ENCODE measurements around the gene CEBPG.
A peak's percentile ranks its signal among the peaks of the same experiment; 100 is the strongest.

CEBPG gene

DNA sequence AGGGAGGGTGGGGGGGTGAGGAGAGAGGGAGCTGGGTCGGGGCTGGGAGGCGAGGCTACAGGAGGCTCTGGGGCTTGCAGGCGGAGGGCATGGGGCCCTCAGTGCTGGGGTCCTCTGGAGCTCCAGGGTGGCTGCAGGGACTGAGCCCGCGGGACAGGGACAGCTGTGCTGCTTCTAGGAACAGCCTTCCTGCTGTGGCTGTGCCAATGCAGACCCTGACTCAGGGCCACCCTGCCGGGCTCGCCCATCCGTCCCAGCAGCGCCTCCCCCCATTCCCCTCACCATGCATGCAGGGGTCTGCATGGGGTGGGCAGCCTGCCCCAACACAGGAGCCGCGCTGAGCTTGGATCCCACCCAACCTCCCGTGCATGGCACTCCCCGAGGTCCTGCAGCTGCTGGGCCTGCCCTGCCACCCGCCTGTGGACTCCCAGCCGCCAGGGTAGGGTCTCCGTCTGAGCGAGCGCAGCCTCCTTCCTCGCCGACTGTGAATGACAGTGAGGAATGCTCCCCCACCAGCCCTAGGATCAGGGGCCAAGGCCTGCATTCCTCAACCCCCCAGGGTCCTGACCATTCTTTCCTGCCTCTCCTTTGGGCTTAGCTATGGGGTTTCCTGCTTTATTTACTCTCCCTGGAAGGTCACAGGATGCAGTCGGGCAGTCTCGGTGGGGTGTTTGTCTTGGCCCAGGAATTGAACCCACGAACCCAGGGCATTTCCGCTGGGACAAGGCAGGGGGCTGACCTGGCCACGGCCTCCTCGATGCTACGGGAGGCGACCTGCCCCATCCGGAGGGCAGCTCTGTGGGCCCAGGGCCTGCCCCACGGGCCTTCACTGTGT lies 23.4 kb downstream of the CEBPG start:
- no peak for DNase-seq

DNA sequence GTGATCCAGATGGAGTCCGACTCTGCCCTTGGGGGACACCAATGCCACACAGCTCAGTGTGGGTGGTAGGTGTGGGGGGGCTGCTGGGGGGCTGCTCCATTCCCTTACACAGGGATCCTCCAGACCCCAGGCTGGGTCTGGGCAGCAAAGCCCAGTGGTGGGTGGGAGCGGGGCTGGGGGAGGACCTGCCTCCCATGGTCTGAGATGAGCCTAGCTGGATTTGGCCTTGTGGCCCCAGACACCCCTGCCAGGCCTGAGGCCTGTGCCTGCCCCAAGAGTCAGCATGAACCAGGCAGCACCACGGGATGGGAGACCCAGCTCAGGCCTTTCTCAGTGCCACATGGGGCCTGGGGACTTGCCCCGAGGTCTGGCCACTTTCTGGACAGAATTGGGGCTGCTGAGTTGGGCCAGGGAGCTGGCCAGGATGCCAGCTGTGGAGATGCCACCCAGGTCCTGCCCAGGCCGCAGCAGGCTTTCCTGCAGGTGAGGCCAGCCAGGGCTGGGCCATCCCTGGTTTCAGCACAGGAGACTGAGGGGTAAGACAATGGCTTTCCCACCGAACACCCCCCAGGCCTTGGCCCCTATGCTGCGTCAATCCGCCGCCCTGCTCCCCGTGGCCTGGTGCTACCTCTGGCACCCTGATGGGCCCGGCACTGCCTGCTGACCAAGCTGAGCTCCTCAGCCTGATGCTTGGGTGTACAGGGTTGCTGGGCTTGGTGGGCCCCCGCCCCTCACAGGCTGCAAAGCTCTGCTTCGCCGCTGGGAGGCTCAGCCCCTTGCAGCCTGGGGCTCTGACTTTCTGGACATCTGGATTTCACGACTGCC lies 24.2 kb downstream of the CEBPG start:
- no peak for DNase-seq

DNA sequence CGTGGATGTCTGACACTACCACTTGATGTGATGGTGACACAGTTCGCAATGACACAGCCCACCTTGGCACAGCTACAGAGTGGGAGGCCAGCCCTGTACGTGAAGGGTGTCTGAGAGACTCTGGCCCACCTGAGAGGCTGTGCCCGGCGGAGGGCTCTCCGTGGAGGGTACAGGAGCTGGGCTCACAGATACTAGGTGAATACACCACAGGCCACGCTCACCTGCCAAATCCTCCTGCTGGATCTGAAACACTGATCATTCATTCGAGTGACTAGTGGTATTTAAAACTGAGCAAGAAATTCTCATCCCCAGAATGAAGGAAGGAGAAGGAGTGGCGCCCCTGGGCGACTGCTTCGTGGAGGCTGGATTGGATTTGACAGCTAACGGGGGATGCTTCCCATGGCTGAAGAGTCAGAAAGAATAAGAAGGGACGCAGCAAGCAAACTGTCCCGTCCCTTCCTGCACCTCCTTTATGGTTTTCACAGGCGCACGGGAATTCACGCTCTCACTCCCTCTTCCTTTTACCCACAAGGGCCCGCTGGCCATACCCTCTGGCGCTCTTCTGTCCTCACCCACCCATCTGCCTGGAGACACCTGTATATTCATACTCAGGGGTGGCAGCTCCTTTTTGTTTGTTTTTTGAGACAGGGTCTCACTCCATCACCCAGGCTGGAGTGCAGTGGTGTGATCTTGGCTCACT lies 25.0 kb downstream of the CEBPG start:
- DNase-seq: no peak

DNA sequence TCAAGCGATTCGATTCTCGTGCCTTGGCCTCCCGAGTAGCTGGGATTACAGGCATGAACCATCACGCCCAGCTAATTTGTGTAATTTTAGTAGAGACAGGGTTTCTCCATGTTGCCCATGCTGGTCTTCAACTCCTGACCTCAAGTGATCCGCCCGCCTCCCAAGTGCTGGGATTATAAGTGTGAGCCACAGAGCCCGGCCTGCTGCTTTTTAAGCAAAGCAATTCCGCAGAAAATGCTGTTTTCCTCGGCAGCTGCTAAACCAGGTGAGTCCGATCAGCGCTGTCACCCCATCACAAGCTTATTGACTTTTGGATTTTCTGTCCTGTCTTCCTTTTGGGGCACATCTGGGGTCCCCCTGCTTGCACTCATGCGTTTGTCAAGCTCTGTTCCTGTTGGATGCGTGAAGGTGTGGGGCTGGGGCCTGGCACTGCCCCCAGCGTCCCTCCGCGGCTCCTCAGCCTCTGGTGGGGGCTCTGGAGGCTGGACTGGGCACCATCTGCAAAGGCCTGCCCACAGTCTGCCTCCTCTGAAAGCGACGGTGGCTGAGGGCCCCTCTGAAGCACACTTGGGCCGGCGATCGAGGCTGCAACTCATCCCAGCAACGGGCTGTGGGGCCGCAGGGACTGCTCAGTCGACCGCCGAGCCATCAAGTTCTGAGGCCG lies 25.7 kb downstream of the CEBPG start:
- no peak for DNase-seq

DNA sequence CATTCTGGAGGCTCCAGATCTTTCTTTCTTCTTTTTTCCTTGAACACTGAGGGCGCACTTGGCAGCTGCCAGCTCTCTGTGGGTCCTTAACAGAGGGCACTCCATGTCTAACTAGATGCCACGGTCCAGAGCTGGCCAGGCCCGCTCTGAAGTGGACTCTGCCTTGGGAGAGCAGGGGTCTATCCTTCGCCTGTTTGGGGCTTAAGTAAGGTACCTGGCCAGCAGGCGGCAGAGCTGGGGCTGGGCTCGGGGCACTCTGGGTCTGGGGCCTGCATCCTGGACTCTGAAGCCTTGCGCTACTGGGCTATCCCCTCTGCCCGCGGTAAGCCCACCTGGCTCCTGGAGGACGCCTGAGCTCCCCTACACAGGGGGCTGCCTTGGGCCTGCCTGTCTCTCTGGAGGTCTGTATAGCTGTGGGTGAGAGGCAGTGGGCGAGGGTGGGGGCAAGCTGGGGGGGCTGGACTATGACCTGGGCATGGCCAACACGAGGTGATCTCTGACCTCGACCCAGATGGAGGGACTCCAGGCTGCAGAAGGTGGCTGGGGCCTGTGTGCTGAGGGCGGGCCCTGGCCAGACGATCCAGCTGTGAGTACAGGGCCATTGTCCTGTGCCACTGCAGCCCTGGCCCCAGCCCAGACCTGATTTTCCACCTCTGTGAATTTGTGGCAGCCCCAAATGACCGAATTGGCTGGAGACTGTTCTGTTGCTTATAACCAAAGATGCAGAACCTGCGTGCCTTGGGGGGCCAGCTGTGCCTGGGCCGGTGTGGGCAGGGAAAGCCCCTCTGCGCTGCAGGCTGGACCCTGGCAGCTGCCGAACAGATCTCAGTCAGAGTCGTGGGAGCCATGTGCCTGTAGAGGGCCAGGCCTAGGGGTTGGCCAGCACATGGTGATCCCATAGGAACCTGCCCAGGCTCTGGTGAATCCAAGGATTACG lies 26.5 kb downstream of the CEBPG start:
- DNase-seq: no peak

DNA sequence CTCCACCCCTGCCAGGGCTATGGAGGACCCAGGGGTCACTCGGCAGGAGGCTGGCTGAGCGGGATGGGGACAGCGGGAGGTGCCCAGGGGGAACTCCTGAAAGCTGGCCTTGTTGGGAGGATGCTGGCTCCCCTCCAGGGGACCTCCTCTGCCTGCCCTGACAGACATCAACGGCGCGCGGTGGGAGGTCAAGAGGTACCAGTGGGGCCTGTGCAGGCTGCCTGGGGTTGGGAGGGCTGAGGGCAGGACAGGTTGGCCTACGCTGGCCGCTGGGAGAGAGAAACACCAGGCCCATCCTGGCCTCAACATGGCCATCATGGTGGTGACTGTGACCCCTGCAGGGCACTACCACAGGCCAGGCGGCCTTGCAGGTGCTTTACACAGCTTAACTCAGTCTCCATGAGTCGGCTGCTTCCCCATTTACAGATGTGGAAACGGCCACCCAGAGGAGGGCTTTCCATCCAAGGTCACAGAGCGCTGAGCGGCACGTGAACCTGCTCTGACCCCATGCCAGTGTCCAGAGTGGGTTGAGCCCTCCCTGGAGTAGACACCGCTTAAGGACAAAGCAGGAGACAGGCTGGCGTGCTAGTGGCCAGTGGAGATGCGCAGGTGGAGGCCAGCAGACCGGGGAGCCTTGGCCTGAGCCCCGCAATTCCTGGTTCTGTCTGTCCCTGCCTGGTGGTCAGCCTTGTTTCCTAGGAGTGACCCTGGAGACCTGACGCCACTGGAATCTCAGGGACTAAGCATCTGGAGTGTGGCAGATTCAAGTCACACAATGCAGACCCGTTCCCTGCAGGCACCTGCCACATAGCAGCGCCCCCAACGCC lies 27.6 kb downstream of the CEBPG start:
- DNase-seq: no peak

DNA sequence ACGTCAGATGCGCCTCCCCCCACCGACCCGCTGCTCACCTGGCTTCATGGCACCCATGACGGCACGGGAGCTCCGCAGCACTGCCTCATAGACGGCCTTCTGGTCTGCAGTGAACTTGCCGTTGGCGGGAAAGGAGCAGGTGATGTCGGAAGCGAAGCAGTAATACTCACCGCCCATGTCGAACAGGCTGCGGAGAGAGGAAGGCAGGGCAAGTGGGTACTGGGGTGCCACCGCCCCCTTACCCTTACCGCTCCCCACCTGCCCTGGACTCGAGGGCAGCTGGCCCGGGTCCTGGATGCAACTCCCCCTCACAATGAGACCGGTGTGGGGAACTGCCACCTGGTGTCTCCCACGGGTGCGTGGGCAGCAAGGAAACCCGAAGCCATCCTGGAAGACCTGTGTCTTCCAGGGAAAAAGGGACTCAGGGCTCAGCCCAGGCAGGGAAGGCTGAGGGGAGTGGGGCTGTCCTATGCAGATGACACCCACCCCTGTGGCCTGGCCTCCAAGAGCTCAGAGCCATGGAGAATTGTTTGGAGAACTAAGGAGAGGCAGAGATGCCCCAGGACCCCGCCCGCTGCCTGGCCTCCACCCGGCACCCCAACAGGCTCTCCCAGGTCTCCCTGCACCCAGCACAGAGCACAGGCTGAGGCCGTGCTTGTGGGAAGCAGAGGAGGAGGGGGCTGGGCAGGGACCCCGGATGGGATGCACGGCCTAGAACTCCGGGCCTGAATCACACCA lies 28.3 kb downstream of the CEBPG start:
- no peak for DNase-seq

DNA sequence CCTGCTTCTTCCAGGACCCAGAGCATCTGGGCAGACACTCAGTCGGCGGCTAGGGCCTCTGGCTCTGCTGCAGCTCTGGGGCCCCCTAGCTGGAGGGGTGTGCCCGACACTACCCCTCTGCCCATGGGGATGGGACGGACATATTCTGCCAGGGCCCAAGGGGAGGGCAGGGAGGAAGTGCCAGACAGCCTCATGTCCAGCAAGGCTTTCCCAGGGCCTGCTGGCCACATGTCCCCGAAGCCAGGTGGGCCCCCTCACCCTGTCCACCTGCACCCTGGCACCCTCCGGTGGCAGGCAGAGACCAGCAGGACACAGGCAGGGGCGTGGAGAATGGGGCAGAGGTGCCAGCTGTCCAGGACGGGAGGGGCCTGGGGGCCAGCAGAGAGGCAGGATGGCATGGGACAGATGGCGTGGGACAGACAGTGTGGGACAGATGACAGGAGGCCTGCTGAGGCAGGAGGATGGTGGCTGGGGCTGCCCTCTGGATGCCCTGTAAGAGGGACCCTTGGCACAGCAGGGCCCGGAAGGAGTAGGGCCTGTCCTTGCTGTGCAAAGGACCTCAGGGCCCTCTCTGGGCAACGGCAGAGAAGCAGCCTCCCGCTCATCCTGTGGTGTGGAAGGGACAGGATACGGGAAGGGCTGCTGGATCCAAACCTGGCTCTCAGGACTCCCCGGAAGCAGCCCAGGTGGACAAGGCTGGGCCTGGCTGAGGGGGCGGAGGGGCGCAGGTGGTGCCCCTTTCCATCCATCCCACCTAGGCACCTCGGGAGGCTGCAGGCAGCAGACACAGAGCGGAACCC lies 29.1 kb downstream of the CEBPG start:
- DNase-seq: no peak

DNA sequence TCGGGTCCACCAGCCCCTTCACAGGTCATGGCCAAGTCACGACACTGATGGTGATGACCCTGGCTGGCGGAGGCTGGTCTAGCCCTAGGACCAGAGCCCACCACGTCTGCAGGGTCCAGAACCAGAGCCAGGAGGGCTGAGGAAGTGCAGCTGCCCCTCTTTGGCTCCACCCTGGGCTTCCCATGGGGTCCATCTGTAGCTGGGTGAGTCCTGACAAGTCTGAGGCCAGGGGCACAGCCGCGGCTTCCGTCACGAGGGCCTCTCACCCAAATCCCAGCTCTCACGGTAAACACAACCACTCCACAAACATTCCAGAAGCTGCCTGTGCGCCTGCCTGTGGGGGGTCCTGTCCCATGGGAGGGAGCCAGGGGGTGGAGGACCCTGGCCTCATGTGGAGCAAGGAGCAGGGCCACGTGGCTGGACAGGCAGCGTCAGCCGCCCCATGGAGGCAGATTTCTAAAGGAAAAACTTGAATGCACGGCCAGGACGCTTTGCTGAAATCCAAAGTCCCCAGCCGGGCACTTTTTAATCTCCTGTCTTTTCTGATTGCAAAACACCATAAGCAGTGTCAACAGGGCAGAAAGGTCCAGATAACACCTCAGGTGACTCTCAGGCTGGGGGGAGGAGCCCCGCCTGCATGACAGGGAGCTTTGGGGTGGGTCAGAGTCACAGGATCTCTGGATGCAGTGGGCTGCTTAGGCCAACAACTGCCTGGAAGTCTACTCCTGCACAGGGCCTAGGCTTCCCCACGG lies 29.9 kb downstream of the CEBPG start:
- no peak for DNase-seq

DNA sequence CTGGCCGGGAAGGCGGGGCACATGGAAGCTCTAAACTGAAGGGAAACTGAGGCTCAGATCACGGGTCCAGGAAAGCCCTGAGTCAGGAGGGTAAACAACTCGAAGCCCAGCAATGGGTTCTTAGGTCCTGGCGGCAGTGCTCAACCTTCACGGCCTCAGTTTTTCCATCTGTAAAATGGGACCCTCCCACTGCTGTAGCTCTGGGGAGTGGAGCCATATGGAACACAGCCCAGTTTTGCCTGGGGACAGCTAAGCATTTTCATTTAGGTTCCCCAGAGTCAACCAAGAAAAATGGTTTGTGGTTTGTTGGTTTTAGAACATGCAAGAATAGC lies 30.4 kb downstream of the CEBPG start:
- DNase-seq: no peak

DNA sequence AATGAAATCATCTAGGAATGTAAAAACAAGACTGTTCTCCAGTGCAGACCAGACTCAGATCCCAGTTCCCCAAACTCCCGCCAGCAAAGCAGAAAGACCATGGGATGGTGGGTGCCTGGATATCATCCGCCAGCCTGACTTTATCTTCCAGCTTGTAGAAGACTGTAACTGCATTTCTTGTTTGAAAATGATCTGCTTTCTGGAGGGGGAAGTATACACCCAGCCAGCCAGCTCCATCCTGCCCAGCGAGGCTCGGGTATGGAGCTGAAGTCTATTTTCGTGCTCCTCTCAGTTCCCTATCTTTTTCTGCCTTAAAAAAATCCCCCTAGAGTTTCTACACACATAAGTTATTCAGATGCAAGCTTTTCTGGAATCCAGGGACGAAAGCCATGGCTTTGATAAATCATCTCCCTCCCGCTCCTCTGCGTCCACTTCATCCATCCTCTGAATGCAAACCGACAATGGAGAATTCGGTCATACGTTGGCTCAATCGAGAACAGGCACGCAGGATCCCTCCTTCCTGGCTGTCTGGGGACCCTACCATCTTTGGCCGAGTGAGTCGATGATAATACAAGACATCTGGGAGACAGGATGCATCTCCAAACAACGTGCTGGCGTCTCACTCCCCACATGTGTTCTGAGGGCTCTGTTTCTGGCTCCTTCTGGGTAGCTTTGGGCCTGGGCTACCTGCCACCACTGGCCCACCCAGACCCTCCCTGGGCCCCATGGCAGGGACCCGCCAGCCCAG lies 31.2 kb downstream of the CEBPG start:
- DNase-seq: no peak

DNA sequence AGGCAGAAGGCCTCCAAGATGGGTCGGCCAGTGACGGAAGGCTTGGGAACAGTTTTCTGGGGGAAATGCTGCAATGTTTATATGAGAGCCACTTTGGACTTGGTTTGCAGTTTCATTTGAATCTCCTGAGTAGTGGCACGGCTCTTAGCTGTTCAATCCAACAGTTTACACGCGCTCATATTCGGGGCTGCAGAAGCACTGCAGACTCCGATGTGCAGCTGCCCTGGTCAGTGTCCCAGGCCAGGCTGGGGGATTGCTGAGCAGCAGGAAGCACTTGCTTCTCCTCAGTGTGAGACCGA lies 31.7 kb downstream of the CEBPG start:
- no peak for DNase-seq

DNA sequence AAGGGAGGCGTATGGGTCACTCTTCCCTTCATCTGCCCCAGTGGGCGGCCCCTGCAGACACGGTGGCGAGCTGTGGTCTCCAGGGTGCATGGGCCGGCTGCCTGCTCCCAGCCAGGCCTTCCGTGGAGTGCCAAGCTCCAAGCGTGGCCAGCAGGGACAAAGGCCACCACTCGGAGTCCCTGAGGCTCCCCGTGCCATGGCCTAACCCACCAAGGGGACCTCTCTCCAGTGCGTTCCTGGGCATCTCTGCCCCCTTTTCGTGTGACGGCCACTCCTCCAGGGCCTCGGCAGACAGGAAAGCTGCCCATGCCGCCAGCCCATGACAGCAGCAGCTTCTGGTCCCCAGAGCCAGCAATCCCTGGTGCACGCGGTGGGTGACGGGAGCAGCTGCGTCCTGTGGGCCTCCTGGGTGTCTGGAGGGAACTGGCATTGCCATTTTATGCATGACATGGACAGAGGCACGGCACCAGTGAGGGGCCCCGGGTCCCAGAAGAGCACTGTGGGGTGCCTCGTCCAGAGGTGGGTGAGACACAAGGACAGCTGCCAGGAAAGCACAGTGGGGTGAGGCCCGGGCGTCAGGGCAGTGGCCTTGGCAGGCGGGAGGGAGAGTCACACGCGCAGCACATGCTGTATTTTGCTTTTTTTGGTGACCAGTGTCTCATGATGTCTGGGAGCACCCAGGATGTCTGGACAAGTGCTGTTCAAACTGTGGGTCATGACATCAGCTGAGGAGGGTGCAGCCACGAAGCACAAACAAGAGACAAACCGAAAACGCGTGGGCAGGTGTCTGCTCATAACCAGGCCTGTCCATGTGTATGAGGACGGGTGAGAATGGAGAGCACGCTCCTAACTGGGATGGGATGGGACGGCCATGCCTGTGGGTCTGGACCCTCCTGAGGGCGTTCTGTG lies 32.3 kb downstream of the CEBPG start:
- peak in 1 of 2 experiments; percentile 26 for DNase-seq

DNA sequence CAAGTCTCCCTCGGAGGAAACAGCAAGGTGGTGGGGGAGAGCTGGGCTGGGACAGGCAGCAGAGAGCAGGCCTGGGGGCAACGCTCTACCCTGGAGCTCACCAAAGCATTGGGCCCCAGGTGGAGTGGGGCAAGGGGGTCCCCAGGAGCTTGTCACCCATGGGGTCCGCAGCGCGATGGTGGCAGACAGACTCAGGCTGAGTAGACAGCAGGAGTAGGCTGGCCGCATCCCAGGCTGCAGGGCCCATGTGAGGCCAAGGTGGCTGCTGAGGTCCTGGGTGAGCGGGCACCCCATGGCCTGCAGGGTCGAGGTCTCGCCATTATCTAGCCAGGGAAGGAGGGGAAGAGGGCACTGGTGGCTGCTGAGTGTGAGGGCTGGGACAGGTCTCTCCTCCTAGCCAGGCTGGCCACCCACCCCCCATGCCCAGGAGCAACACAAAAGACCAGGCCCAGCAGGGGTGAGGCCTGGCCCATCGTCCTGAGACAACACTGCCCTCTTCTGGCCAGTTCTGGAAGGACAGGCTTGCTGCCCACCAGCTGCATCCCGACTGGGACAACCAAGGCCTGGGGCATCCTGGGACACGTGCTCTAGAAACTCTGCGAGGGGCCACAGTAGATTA lies 33.1 kb downstream of the CEBPG start:
- DNase-seq: peak; percentile 86 to 88

DNA sequence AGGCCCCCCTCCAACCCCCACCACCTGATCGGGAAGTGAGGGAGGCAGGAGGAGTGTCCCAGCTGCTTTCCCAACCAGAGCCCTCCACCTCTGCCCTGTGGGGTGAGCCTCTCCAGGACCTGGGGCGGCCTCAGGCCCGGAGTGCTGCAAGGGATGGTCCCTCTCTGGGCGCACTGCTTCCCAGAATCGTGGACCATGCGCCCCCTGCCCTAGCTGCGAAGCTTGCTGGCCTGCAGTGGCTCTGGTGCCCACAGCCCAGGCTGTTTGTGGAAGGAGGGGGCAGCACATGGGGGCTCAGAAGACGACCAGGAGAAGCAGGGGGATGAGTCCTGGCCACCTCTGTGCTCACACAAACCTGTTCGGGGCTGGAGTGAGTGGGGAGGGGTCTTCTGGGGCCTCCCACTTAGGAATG lies 33.6 kb downstream of the CEBPG start:
- no peak for DNase-seq

DNA sequence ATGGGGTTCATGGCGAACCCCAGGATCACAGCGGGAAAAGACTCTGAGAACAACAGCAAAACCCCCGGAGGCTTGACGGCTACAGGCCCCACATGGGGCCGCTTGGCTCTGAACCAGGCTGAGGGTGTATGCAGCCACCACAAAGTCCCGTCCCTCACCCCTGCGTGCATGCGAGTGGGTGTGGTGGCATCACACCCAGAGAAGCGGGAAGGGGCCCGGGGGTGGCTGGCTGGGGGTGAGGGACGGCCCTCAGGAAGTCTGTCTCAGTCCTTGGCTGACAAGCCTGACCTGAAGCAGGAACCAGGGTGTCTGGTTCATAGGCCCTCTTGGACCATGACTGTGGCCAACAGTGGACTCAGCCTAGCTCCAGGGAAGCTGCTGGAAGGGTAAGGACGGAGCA lies 34.2 kb downstream of the CEBPG start:
- no peak for DNase-seq

DNA sequence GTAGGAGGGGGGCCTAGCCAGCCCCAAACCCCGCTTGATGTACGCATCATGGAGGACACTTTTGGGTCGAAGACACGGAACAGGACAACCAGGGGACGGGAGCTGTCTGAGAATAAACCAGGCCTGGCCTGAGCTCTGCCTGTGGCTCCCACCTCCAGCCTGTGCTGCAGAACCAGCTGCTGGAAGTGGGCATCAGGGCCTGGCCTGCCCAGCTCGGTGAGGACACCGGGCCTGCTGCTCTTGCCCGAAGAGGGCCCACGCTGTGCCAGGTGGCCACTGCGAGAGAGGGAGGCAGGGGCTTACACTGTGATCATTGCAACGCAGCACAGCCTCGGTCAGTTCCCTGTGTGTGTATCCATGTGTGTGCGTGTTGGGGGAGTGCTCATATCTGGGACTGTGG lies 34.6 kb downstream of the CEBPG start:
- no peak for DNase-seq
